Anterior cingulate cortex (tissue), 58 donors: ENCODE measurements around the gene IL18BP.

Source experiments
- DNase-seq, 58 donors: peaks; one replicate each; lab custom pipeline; 2025; lab: John Stamatoyannopoulos, UW

The IL18BP gene

GRCh38 chr11:71996517-71996916 lies 2.2 kb upstream of the IL18BP start:
- no peak for DNase-seq

- DNase-seq, result no peak
Measured at GRCh38 chr11:71996946-71997345, 1.8 kb upstream of the IL18BP start.

- DNase-seq, result no peak
Measured at GRCh38 chr11:71997594-71997993, 1.1 kb upstream of the IL18BP start.

- no peak for DNase-seq
Measured at GRCh38 chr11:71998061-71998460, 648 bp upstream of the IL18BP start.

- DNase-seq, result no peak
Measured at GRCh38 chr11:71999362-71999761, 653 bp downstream of the IL18BP start.

GRCh38 chr11:71999798-72000197 lies 1.1 kb downstream of the IL18BP start:
- no peak for DNase-seq

GRCh38 chr11:72000202-72000867 lies 1.6 kb downstream of the IL18BP start:
- DNase-seq, result no peak

GRCh38 chr11:72001285-72001684 lies 2.6 kb downstream of the IL18BP start:
- no peak for DNase-seq

- DNase-seq, result no peak
Measured at GRCh38 chr11:72001834-72002591, 3.3 kb downstream of the IL18BP start.

GRCh38 chr11:72002841-72003775 lies 4.4 kb downstream of the IL18BP start:
- DNase-seq, result no peak

- no peak for DNase-seq
Measured at GRCh38 chr11:72003776-72004171, 5.1 kb downstream of the IL18BP start.

GRCh38 chr11:72004515-72005346 lies 6.0 kb downstream of the IL18BP start:
- DNase-seq, result no peak

- DNase-seq, result no peak
Measured at GRCh38 chr11:72005347-72006260, 6.9 kb downstream of the IL18BP start.

GRCh38 chr11:72006309-72007088 lies 7.8 kb downstream of the IL18BP start:
- no peak for DNase-seq

- DNase-seq, result no peak
Measured at GRCh38 chr11:72007089-72007476, 8.4 kb downstream of the IL18BP start.

GRCh38 chr11:72007587-72007986 lies 8.9 kb downstream of the IL18BP start:
- DNase-seq, result no peak

GRCh38 chr11:72008728-72009127 lies 10.0 kb downstream of the IL18BP start:
- DNase-seq, result no peak

- no peak for DNase-seq
Measured at GRCh38 chr11:72009156-72009555, 10.4 kb downstream of the IL18BP start.
